ENCODE data around the gene GARIN3.

- TF ChIP-seq POLR2A (IDR thresholded peaks at IDR 0.05; ENCODE audit: low read length) (no peak), GATA1 (IDR thresholded peaks at IDR 0.05; ENCODE audit: low read depth, low read length) (no peak)
Measured at GRCh38 chr5:157175071-157175612, 9.1 kb upstream of the GARIN3 start.

Data from erythroblast (primary cell).